Measurements from ENCODE around the gene NPEPPS.
"Not testable (repeated sequence)": the region's sequence is repeated elsewhere in the genome, so short reads cannot be mapped to it uniquely, and the experiment has no call there.

DNA sequence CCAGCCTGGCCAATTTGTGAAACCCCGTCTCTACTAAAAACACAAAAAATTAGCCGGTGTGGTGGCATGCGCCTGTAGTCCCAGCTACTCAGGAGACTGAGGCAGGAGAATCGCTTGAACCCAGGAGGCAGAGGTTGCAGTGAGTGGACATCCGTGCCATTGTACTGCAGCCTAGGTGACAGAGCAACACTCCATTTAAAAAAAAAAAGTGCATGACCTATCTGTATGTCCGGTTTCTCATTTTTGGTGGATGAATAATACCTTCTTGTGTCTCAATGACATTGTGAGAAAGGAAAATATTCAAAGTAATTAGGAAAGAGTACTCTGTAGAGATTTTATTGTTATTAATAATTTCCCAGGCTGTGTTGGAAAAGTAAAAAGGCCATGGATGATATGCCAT, 17.6 kb upstream of the NPEPPS start:
- not testable (repeated sequence) for TF ChIP-seq CTCF, EZH2, EZH2phosphoT487 (IDR thresholded peaks at IDR 0.05)

Data from neural progenitor cell (in vitro differentiated cells).